HG02588 (cell line): ENCODE measurements around the gene GYS1.
"Not testable (repeated sequence)": the region's sequence is repeated elsewhere in the genome, so short reads cannot be mapped to it uniquely, and the experiment has no call there.

Source experiments
- ATAC-seq: cut with Tn5 transposase; IDR thresholded peaks from one replicate; pipeline ENCODE4 v1.9.1; 2021; ENCODE audit warnings: mild to moderate bottlenecking, moderate library complexity; ENCODE audit not compliant: unreplicated experiment

GYS1 gene

DNA sequence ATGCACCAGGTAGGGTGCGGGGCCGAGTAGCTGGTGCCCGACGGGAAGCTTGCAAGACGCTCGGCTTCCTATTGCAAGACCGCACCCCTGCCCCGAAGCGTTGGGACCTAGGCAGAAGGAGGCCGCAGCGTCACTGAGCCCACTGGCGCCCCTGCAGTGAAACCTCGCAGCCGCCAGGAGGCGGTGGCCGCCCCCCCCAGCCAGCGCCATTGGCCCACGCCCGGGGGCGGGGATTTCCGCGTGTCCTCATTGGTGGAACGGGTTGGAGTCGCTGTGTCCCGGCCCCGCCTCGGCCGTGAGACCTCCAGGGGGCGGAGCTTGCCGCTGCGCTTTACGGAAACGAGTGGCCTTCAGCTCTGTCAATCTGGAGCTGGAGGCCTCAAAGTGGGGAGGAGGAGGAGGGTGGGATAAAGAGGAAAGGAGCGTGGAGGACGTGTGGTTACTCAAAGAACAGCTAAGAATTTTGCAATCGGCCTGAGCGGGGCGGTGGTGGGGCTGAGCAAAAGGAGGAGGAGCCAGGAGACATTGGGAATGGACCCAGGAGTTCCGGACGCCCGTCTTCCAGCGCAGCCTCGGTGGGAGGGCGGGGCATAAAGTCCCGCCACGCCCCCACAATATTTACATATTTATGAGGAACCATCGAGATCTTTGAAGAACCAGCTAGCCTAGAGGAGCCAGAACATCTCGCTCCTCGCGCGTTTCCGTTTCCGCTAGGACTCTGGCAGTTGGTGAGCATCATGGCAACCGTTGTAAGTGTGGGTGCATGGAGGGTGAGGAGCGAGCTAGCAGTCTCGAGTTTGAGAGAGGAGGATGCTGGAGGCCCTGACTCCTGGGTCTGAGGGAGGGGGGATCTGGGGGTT, at the start of gene GYS1, which contains the start of gene RUVBL2:
Gene GYS1 (minus strand): TSS at position 135 of the 860 bp plus-strand sequence. CDS start 197 bp downstream, outside the sequence.
Gene RUVBL2 (plus strand): TSS at position 713 of the 860 bp plus-strand sequence. CDS start 25 bp downstream, at position 738.
- ATAC-seq, result peak; percentile 84

DNA sequence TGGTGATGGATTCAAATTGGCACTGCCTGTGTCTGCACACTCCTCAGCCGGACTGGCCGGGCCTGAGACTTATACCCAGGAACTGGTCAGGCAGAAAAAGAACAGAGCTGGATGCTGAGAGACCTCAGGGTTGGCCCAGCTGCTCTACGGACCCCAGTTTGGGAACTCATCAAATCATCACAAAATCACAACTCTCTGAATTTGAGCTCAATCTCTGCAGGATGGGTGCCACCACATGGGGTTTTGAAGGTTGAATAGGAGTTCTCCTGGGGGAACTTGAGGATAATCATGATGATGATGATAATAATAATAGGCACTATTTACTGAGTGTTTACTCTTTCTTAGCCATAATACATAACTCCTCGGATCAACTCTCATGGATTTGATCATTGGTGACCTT, 49.6 kb upstream of the GYS1 start:
- ATAC-seq, result not testable (repeated sequence)

DNA sequence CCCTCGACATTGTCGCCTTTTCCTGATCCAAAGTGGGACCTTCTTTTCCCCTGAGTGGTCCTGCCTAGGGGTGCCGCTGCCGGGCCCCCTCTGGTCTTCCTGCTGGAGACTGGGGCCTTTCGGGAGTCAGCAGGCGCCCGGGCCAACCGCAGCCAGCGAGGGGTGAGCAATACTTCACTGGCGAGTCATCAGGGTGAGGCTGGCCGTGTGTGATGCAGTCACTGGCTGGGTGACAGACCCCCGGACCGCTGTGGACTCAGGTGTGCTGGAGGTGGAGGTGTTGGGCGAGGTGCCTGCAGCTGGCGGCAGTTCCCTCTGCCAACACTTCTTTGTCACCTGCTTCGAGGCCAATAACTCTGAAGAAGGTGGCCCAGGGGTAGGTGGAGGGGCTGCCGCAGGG, 49.1 kb upstream of the GYS1 start:
- ATAC-seq, result no peak

DNA sequence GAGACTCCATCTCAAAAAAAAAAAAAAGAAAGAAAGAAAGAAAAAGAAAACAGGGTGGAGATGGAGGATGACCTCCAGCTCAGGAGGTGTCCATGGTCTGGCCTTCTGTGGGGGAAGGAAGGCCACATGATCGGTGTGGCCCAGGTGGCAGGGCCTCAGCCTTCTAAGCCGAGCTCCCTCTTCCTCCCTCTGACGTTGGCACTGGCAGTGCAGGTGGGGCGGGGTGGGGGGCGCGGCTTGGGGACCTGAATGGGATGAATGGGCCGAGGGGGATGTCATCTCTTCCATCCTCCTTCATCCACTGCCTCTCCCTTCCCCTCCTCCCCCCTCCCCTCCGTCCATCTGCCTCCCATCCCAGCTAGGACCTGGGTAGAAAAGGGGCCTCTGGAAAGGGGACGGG, 46.6 kb upstream of the GYS1 start:
- not testable (repeated sequence) for ATAC-seq

DNA sequence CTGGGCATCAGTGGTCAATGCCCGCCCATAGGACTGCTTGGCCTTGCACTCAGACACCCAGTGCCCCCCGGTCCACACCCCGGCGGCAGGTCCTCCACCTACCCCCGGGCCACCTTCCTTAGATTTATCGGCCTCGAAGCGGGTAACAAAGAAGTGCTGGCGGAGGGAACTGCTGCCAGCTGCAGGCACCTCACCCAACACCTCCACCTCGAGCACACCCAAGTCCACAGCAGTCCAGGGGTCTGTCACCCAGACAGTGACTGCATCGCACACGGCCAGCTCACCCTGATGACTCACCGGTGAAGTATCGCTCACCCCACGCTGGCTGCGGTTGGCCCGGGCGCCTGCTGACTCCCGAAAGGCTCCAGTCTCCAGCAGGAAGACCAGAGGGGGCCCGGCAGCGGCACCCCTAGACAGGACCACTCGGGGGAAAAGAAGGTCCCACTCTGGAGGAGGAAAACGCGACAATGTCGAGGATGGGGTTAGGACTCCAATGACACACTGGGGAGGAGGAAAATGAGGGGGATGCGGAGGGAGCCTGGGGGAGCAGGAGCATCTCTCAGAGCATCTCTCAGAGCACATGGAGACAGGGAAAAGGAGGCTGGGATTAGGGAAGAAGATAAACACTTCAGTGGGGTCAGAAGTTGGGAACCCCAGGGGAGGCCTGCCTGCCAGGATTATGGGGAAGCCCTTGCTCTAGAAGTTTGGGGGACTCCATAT, 45.6 kb upstream of the GYS1 start:
- not testable (repeated sequence) for ATAC-seq

DNA sequence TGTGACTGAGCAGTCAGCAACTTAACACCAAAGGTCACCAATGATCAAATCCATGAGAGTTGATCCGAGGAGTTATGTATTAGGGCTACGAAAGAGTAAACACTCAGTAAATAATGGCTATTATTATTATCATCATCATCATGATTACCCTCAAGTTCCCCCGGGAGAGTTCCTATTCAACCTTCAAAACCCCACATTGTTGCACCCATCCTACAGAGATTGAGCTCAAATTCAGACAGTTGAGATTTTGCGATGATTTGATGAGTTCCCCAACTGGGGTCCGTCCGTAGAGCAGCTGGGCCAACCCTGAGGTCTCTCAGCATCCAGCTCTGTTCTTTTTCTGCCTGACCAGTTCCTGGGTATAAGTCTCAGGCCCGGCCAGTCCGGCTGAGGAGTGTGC, 45.0 kb upstream of the GYS1 start:
- not testable (repeated sequence) for ATAC-seq

DNA sequence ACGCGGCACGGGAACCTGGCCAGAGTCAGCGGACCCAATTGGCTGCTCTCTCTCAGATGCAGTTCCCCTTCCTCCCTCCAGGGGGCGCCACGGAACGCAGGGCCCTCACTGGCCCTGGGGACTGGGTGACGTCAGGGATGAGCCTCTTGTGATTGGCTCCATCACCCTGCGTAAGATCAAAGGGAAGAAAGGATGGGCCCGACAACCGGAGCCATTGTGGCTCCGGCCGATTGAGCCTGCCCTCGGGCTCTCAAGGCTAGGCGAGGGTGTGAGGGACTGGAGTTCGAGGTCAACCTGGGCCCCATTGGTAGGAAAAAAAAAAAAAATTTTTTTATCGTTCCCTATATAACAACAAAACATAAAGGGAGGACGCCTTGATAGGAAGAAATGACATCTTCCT, 43.7 kb upstream of the GYS1 start, which contains the start of gene CGB1:
Gene CGB1 (minus strand): TSS at position 81 of the 400 bp plus-strand sequence. CDS start 184 bp downstream, outside the sequence.
- not testable (repeated sequence) for ATAC-seq

DNA sequence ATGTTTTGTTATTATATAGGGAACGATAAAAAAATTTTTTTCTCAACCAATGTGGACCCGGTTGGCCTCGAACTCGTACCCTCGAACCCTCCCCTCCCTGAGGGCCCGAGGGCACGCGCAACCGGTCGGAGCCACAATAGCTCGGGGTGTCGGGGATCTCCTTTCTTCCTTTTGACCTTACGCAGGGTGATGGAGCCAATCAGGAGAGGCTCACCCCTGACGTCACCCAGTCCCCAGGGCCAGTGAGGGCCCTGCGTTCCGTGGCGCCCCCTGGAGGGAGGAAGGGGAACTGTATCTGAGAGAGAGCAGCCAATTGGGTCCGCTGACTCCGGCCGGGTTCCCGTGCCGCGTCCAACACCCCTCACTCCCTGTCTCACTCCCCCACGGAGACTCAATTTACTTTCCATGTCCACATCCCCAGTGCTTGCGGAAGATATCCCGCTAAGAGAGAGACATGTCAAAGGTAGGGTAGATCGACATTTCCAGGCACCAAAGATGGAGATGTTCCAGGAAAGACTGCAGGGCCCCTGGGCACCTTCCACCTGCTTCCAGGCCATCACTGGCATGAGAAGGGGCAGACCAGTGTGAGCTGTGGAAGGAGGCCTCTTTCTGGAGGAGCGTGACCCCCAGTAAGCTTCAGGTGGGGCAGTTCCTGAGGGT, 38.7 kb upstream of the GYS1 start, which contains the start of gene CGB2:
Gene CGB2 (plus strand): TSS at position 249 of the 660 bp plus-strand sequence. CDS start 206 bp downstream, at position 455.
- ATAC-seq, result not testable (repeated sequence)

DNA sequence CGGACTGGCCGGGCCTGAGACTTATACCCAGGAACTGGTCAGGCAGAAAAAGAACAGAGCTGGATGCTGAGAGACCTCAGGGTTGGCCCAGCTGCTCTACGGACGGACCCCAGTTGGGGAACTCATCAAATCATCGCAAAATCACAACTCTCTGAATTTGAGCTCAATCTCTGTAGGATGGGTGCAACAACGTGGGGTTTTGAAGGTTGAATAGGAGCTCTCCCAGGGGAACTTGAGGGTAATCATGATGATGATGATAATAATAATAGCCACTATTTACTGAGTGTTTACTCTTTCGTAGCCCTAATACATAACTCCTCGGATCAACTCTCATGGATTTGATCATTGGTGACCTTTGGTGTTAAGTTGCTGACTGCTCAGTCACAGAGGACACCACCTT, 37.2 kb upstream of the GYS1 start:
- ATAC-seq, result not testable (repeated sequence)

DNA sequence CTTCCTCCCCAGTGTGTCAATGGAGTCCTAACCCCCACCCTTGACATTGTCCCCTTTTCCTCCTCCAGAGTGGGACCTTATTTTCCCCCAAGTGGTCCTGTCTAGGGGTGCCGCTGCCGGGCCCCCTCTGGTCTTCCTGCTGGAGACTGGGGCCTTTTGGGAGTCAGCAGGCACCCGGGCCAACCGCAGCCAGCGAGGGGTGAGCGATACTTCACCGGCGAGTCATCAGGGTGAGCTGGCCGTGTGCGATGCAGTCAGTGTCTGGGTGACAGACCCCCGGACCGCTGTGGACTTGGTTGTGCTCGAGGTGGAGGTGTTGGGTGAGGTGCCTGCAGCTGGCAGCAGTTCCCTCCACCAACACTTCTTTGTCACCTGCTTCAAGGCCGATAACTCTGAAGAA, 36.6 kb upstream of the GYS1 start:
- not testable (repeated sequence) for ATAC-seq

DNA sequence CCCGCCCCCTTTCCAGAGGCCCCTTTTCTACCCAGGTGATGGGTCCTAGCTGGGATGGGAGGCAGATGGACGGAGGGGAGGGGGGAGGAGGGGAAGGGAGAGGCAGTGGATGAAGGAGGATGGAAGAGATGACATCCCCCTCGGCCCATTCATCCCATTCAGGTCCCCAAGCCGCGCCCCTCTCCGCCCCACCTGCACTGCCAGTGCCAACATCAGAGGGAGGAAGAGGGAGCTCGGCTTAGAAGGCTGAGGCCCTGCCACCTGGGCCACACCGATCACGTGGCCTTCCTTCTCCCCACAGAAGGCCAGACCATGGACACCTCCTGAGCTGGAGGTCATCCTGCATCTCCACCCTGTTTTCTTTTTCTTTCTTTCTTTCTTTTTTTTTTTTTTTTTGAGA, 35.6 kb upstream of the GYS1 start:
- ATAC-seq, result not testable (repeated sequence)

DNA sequence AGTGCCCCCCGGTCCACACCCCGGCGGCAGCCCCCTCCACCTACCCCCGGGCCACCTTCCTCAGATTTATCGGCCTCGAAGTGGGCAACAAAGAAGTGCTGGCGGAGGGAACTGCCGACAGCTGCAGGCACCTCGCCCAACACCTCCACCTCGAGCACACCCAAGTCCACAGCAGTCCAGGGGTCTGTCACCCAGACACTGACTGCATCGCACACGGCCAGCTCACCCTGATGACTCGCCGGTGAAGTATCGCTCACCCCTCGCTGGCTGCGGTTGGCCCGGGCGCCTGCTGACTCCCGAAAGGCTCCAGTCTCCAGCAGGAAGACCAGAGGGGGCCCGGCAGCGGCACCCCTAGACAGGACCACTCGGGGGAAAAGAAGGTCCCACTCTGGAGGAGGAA, 32.5 kb upstream of the GYS1 start:
- not testable (repeated sequence) for ATAC-seq

DNA sequence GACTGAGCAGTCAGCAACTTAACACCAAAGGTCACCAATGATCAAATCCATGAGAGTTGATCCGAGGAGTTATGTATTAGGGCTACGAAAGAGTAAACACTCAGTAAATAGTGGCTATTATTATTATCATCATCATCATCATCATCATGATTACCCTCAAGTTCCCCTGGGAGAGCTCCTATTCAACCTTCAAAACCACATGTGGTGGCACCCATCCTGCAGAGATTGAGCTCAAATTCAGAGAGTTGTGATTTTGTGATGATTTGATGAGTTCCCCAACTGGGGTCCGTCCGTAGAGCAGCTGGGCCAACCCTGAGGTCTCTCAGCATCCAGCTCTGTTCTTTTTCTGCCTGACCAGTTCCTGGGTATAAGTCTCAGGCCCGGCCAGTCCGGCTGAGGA, 32.0 kb upstream of the GYS1 start:
- ATAC-seq, result not testable (repeated sequence)

DNA sequence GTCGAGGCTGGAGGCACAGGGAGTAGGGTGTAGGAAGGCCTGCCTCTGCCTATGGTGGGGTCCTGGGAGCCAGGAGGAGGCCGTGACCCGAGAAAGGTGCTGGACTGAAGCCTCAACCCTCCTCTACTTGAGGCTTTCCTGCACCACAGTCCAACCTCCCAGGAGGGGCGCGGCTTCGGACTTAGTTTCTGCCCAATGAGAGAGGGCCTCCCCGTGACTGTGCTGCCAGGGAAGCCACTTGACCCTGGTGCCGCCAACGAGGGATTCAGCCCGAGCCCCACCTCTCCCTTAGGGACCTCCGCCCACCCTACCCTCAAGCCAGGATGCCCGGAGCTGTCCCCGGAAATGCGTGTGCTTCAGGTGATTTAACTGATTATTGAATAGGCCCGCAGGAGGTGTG, 31.1 kb upstream of the GYS1 start, which contains the start of gene CGB3:
Gene CGB3 (minus strand): TSS at position 101 of the 400 bp plus-strand sequence. CDS start 362 bp downstream, outside the sequence.
- ATAC-seq, result not testable (repeated sequence)

DNA sequence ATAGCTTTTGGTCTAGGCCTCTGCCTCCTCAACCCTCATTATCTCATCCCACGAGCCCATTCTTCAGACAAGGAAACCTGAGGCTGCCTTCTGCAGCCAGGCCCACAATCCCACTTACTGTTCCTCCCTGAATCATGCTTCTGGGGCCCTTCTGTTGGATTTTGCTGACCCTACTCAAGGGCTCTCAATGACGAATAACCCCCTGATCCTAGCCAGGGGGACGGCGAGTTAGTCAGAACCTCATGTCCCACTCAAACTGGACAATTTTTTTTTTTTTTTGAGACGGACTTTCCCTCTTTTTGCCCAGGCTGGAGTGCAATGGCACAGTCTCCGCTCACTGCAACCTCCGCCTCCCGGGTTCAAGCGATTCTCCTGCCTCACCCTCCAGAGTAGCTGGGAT, 29.0 kb upstream of the GYS1 start:
- ATAC-seq, result no peak

DNA sequence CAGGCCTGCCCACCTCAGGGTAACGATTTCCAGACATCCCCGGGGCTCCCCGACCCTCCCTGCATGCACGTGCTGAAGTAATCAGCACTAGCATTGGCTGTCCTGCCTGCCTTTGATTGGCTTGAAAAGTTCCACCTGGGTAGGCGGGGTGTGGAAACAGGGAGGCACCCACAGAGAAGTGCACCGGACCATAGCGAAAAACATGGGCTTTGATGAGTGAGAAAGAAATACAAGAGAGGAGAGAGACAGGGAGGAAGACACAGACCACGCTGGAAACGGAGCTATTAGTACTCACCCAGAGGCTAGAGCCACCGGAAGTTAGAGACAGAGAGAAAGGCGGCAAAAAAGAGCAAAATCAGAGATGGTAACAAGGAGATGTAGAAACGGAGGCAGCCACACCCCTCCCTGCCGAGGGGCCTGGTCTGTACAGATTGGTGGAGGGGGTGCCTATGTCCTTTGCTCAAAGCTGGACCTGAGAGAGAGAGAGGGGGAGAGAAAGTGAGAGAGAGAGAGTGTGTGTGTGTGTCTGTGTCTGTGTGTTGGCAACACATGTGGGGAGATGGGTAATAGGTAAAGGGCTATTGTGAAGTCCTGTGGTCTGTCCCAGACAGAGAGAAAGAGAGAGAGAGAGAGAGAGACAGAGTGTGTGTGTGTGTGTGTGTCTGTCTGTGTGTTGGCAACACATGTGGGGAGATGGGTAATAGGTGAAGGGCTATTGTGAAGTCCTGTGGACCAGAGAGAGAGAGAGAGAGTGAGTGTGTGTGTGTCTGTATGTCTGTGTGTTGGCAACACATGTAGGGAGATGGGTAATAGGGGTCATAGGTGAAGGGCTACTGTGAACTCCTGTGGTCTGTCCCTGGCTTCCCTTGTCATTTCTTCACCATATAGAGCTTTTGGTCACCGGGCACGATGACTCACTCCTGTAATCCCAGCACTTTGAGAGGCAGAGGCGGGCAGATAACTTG, 28.1 kb upstream of the GYS1 start:
- ATAC-seq, result no peak

DNA sequence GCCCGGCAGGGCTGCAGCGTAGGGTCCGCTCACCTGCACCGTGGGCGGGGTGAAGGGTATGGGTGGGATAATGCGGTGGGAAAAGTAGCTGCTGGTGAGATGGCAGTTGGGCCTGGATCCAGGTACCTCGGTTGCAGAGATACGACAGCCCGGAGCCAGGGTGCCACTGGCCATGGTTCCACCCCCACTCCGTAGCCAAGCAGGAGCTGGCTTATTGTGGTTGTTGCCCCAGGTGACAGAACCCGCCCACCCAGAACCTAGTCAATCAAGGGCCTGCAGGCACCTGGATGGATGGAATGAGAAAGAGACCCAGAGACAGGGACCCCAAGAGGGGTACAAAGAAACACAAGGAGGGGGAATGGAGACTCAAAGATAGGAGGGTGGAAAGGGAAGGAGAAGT, 27.2 kb upstream of the GYS1 start:
- ATAC-seq, result no peak

DNA sequence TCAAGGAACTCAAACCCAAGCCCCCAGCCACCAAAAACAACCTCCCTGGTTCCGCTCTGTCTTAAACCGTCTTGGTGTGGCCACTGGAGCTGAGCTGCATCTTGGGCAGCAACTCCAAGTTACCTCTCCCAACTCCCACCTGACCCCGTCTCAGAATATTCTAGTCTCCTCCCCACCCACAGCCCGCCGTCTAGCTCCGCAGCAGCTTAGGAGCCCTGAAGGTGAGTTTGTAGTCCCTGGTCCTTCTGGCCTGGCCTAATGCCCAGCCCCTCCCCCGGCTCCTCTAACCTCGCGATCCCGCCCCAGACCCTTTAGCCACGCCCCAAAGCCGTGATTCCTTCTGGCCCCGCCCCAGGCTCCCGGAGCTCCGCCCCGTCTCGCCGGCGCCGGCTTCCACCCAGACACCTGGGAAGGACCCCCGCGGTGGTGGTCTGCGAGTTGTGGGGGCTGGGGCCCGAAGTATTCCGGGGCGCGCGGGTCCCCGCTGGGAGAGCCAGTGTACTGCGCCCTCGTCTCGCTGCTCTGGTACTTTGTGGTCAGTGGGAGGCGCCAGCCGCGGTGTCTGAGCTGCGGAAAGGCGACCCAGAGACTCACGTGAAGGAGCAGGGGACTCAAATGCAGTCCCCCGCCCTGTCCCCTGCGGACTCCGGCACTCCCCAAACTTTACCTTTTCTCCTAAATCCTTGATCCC, 26.3 kb upstream of the GYS1 start:
- no peak for ATAC-seq
